Measurements from ENCODE around the gene FSIP1.

FSIP1 gene

GRCh38 chr15:39591141-39591895 is 191.3 kb downstream of the FSIP1 start:
- H3K4me3 ChIP-seq (ENCODE audit: low read depth, low read length), result no peak overlapping the region
- TF ChIP-seq CTCF (IDR thresholded peaks at IDR 0.05; ENCODE audit: insufficient read depth, low read length, missing control alignments), result no peak
- CTCF ChIA-PET, result no interaction called here
- POLR2A ChIA-PET, result interaction anchor here (0.7 to 2.0 kb wide), 5 partner anchors 8 to 419 kb away, joined by 3 to 5 read pairs (median 4); no protein-coding TSS in a partner anchor
- peak; percentile 42 for DNase-seq (ENCODE audit: low read depth, low spot score)

- ChIA-PET POLR2A (interaction anchor here (0.6 to 1.4 kb wide), 3 partner anchors 8 to 396 kb away, joined by 3 to 4 read pairs (median 4); no protein-coding TSS in a partner anchor), CTCF (interaction anchor here (1.2 kb wide), 1 partner anchor 10 kb away, joined by 3 read pairs; the partner anchor contains the start of gene THBS1)
- peak; percentile 14 for DNase-seq (ENCODE audit: low read depth, low spot score)
- TF ChIP-seq CTCF (IDR thresholded peaks at IDR 0.05; ENCODE audit: insufficient read depth, low read length, missing control alignments), result no peak
- peak overlapping the region; percentile 31 for H3K4me3 ChIP-seq (ENCODE audit: low read depth, low read length)
These were observed 192.6 kb downstream of the FSIP1 start for GRCh38 chr15:39589815-39590644.

- TF ChIP-seq CTCF (IDR thresholded peaks at IDR 0.05; ENCODE audit: insufficient read depth, low read length, missing control alignments), result no peak
- H3K4me3 ChIP-seq (ENCODE audit: low read depth, low read length), result peak overlapping the region; percentile 34
- POLR2A ChIA-PET, result interaction anchor here (0.6 to 1.4 kb wide), 6 partner anchors 9 to 395 kb away, joined by 3 to 5 read pairs (median 4); no protein-coding TSS in a partner anchor
- CTCF ChIA-PET, result interaction anchor here (1.2 kb wide), 1 partner anchor 9 kb away, joined by 3 read pairs; the partner anchor contains the start of gene THBS1
- peak; percentile 19 for DNase-seq (ENCODE audit: low read depth, low spot score)
These were observed 193.3 kb downstream of the FSIP1 start for GRCh38 chr15:39589193-39589814.

GRCh38 chr15:39588531-39589192 is 194.0 kb downstream of the FSIP1 start:
- CTCF ChIA-PET, result interaction anchor here (1.2 kb wide), 1 partner anchor 8 kb away, joined by 3 read pairs; the partner anchor contains the start of gene THBS1
- H3K4me3 ChIP-seq (ENCODE audit: low read depth, low read length), result peak overlapping the region; percentile 34
- DNase-seq (ENCODE audit: low read depth, low spot score), result peak; percentile 28
- POLR2A ChIA-PET, result interaction anchor here (0.9 to 3.7 kb wide), 8 partner anchors 9 to 443 kb away, joined by 3 to 25 read pairs (median 3); no protein-coding TSS in a partner anchor
- TF ChIP-seq CTCF (IDR thresholded peaks at IDR 0.05; ENCODE audit: insufficient read depth, low read length, missing control alignments), result no peak

GRCh38 chr15:39587731-39588530 is 194.7 kb downstream of the FSIP1 start:
- ChIA-PET POLR2A (interaction anchor here (0.7 to 3.7 kb wide), 15 partner anchors 77 to 442 kb away, joined by 3 to 25 read pairs (median 3); no protein-coding TSS in a partner anchor), CTCF (interaction anchor here (0.9 kb wide), 1 partner anchor 98 kb away, joined by 4 read pairs; no protein-coding TSS in a partner anchor)

More at GRCh38 chr15:39587731-39588530, 194.7 kb downstream of the FSIP1 start:
- peak overlapping the region; percentile 34 for H3K4me3 ChIP-seq (ENCODE audit: low read depth, low read length)
- TF ChIP-seq CTCF (IDR thresholded peaks at IDR 0.05; ENCODE audit: insufficient read depth, low read length, missing control alignments), result no peak
- peak; percentile 28 for DNase-seq (ENCODE audit: low read depth, low spot score)
